Fibroblast of the aortic adventitia (primary cell): ENCODE data around the gene FLVCR2. TPM values are rescaled to one million over a fixed set of nuclear protein-coding genes. Genes with fewer than 3 reads are reported as not detected.

Experiments
- DNase-seq: peaks from one replicate; pipeline ENCODE4 v3.0.0-alpha.2; 2010; ENCODE audit warnings: low read depth
- H3K4me3 ChIP-seq: 2 replicates; pipeline ENCODE4 v1.5.1; 2011; ENCODE audit warnings: low read depth, mild to moderate bottlenecking, control low read depth, low read length, moderate library complexity
- total RNA-seq: library from RNA; depleted of rRNA; stranded (reverse); fragments of >200 nt; gene quantifications from 2 replicates; pipeline ENCODE4 v1.2.3, GENCODE V29; 2012; ENCODE audit warnings: low replicate concordance
- TF ChIP-seq, protein P1 (sequence below): IDR thresholded peaks from 2 replicates; pipeline ENCODE4 v1.5.1; 2011; ENCODE audit warnings: mild to moderate bottlenecking, low read length, control low read depth, inconsistent platforms; ENCODE audit not compliant: insufficient read depth

Gene FLVCR2, protein sequence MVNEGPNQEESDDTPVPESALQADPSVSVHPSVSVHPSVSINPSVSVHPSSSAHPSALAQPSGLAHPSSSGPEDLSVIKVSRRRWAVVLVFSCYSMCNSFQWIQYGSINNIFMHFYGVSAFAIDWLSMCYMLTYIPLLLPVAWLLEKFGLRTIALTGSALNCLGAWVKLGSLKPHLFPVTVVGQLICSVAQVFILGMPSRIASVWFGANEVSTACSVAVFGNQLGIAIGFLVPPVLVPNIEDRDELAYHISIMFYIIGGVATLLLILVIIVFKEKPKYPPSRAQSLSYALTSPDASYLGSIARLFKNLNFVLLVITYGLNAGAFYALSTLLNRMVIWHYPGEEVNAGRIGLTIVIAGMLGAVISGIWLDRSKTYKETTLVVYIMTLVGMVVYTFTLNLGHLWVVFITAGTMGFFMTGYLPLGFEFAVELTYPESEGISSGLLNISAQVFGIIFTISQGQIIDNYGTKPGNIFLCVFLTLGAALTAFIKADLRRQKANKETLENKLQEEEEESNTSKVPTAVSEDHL
- total RNA-seq = 0.90 and 1.1 TPM in 2 replicates

DNA sequence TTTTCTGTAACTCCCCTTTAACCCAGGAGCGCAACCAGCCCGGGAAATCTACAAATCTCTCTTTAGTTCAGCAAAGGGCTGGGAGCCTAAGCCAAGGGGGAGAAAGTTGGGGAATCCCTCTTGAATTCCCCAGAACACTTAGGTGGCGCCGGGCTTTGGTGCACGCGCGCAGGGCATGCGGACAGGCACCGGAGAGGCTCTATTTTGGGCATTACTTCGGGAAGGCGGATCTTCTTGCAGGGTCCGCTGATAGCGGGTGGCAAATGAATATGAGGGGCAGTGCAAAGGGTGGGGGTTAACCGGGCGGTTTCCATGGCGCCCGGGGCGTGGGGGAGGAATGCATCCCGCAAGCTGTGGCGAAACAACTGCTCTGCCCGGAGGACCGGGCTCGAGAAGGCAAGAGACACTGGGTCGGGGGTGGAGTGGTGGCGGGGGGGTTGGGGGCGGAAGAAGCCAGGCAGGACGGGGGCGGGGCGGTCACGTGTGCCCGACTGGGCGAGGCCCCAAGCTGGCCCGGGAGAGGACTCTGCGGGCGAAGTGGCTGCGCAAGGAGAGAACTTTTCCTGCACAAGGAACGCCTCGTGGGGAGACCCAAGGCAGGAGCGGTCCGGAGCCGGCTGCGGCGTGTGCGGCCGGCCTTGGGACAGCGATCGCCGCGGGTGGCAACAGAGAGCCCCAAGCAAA lies at the start of gene FLVCR2:
TSS of gene FLVCR2 (plus strand) at position 519 of the 684 bp plus-strand sequence. CDS start 353 bp downstream, outside the sequence.
- TF ChIP-seq, protein P1, sequence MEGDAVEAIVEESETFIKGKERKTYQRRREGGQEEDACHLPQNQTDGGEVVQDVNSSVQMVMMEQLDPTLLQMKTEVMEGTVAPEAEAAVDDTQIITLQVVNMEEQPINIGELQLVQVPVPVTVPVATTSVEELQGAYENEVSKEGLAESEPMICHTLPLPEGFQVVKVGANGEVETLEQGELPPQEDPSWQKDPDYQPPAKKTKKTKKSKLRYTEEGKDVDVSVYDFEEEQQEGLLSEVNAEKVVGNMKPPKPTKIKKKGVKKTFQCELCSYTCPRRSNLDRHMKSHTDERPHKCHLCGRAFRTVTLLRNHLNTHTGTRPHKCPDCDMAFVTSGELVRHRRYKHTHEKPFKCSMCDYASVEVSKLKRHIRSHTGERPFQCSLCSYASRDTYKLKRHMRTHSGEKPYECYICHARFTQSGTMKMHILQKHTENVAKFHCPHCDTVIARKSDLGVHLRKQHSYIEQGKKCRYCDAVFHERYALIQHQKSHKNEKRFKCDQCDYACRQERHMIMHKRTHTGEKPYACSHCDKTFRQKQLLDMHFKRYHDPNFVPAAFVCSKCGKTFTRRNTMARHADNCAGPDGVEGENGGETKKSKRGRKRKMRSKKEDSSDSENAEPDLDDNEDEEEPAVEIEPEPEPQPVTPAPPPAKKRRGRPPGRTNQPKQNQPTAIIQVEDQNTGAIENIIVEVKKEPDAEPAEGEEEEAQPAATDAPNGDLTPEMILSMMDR = no peak
- H3K4me3 ChIP-seq = peak within 1 kb of the TSS; percentile 69
- peak; percentile 59 for DNase-seq

DNA sequence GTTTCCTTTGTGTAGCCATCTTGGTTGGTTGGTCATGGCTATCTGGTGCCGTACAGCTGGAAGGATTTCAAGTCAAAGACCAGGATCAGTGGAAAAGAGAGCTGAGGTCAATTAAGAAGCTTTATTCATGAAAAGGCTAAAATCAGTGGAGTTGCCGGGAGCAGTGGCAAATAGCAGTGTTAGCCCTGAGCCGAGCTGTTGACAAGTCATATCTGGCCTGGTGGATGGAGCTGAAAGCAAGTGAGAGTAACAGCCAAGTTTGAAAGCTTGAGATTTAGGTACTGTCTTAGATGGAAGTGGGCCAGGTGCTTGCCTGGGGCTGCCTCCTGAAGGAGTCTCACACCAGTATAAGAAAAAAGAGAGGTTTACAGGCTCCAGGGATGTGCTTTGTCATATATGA lies 47.2 kb upstream of the FLVCR2 start:
- TF ChIP-seq, protein P1 = no peak
- no peak for DNase-seq
- no peak overlapping the region for H3K4me3 ChIP-seq

DNA sequence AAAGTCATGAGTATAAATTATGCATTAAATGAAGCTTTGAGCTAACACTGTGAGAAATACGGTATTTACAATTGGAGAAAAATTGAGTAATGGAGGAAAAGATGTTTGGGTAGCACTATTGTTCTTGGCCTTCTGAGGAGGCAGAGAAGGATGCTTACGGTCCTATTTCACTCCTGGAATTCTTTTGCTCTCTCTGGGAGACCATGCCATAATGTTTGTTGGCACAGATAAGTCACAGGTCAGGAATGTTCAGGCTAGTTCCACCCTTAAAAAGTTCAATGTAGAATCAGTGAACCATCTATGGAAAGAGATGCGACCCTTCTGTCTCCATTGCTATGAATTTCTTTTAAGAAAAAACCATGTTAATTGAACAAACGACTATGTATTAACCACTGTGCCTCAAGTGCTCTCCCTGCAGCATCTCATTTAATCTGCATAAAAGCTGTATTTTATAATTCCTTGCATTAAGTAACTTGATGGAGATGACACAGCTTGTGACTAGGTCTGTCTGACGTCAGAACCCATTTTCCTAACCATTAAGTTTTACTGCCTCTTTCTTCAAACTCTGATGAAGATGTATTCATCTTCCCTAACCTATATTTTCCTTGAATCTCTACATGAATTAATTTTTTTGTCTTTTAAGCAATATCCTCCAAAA lies 46.6 kb upstream of the FLVCR2 start:
- TF ChIP-seq, protein P1 = no peak
- no peak overlapping the region for H3K4me3 ChIP-seq
- DNase-seq = peak; percentile 50

DNA sequence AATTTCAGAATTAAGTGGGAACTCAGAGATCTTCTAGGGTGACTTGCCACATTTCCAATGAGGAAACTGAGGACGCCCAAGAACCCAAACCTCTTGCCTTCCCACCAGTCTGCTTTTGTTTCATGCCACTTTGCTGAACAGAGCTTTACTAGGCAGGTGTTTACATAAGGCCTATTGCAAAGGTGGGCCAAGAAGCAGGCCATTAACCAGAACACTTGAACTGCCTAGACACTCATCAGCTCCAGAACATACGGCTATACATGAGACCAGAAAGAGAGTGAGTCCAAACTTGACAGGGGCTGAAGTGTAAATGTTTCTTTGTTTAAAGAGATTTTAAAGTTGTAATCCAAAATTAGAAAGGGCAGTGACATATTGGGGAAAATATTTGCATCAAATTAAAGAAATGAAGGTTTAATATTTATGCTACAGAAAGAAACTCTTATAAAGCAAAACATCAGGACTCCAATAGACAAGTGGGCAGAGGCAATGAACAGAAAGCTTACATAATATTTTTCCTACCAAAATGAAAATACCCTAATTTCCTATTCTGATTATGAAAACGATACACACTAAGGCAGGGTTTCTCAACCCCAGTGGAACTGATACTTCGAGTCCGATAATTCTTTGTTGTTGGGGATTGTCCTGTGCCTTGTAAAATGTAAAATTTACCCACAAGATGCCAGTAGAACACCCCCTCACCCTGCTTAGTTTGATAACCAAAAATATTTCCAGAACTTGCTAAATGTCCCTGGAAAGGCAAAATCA lies 44.4 kb upstream of the FLVCR2 start:
- no peak overlapping the region for H3K4me3 ChIP-seq
- TF ChIP-seq, protein P1 = no peak
- DNase-seq = no peak

DNA sequence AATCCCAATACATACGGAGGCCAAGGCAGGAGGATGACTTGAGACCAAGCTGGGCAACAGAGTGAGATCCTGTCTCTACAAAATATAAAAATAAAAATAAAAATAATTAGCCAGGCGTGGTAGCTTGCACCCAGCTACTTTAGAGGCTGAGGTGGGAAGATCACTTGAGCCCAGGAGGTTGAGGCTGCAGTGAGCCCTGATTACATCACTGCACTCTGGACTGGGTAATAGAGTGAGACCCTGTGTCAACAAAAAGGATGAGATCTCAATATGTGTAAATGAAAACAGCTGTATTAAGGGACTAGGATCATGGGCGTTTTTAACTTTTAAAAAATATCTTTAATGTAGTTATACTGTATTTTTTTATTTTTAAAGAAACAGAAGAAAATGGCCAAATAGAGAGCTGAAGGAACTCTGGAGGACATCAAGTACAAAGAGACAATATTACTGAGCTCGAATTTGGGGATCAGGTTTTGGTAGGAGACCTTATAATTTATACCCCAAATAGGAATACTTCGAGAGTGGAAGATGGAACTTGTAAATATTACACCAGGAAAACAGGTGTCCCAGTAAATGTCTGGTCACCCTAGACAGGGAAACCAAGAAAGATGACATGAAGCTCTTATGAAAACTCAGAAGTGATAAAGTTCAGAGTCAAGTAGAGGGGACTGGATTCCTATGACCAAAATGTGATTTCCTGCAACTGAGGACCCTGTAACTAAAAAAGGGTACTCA lies 43.1 kb upstream of the FLVCR2 start:
- no peak for DNase-seq
- no peak overlapping the region for H3K4me3 ChIP-seq
- TF ChIP-seq, protein P1 = no peak
